Transverse colon (tissue), 4 donors: ENCODE data around the gene SOX5. TPM values are rescaled to one million over a fixed set of nuclear protein-coding genes. Genes with fewer than 3 reads are reported as not detected.

Experiments
- DNase-seq: peaks from one replicate; pipeline ENCODE4 v3.0.0-alpha.2; 2019
- H3K27ac ChIP-seq, 4 donors: fragments of 200-600 bp; sonication (generic); 2 replicates each; pipeline ENCODE4 v1.5.1; 2016 to 2018; ENCODE audit warnings: inconsistent platforms in 4 of 4
- H3K27me3 ChIP-seq: fragments of 200-600 bp; sonication (generic); 2 replicates; pipeline ENCODE4 v1.5.1; 2017; ENCODE audit warnings: inconsistent platforms
- H3K36me3 ChIP-seq, 4 donors: fragments of 200-600 bp; sonication (generic); 2 replicates each; pipeline ENCODE4 v1.5.1; 2017 to 2019; ENCODE audit warnings: inconsistent platforms in 4 of 4
- H3K4me1 ChIP-seq, 4 donors: fragments of 200-600 bp; sonication (generic); 2 replicates each; pipeline ENCODE4 v1.5.1; 2017 to 2020; ENCODE audit warnings: inconsistent platforms in 4 of 4
- H3K4me3 ChIP-seq, 4 donors: fragments of 200-600 bp; sonication (generic); 1 replicate in 1 of 4; 2 replicates in 3 of 4; pipeline versions ENCODE4 v1.5.1 to v1.6.1; 2017 to 2019; ENCODE audit warnings: inconsistent platforms in 4 of 4
- H3K9me3 ChIP-seq, 2 donors: fragments of 200-600 bp; sonication (generic); 2 replicates each; pipeline ENCODE4 v1.5.1; 2017 to 2019; ENCODE audit warnings: inconsistent platforms in 2 of 2
- CTCF ChIP-seq, 5 experiments: fragments of 200-600 bp in 3 of 5; fragments of 450-650 bp in 2 of 5; sonication (generic) in 3 of 5; IDR thresholded peaks; 1 replicate in 2 of 5; 2 replicates in 3 of 5; pipeline ENCODE4 v1.5.1; 2016 to 2017; ENCODE audit warnings: antibody characterized with exemption in 5 of 5, inconsistent platforms in 3 of 5, mild to moderate bottlenecking in 2 of 5, moderate library complexity in 1 of 5
- EP300 ChIP-seq: sonication (generic); formaldehyde crosslinking; IDR thresholded peaks from one replicate; pipeline ENCODE4 v1.6.1; 2017; ENCODE audit warnings: antibody characterized with exemption, low read depth
- POLR2A ChIP-seq: fragments of 450-650 bp; IDR thresholded peaks from one replicate; pipeline ENCODE4 v1.6.1; 2016; ENCODE audit warnings: antibody characterized with exemption, mild to moderate bottlenecking, moderate library complexity
- POLR2AphosphoS5 ChIP-seq, 3 donors: sonication (generic); formaldehyde crosslinking; IDR thresholded peaks; one replicate each; pipeline ENCODE4 v1.6.1; 2016; ENCODE audit warnings: antibody characterized with exemption in 3 of 3
- WGBS, 2 donors: methylation state at CpG; one replicate each; pipeline ENCODE4 v1.1.5; 2018; ENCODE audit warnings: low coverage in 1 of 2; 5-methylcytosine and 5-hydroxymethylcytosine counted together
- in situ Hi-C, 4 donors: fragments of 200-750 bp; cut with MboI; loops; one replicate each; pipeline versions ENCODE4 v1.15.0 to v1.15.1; 2017; ENCODE audit warnings: low sequenced_read_pairs in 3 of 4, low pct_ligation_motif_present in 1 of 4, low pct_unique_long_range_greater_than_20kb in 1 of 4
- intact Hi-C: fragments of 100-400 bp; cut with DNase I; formaldehyde crosslinking; loops from one replicate; pipeline ENCODE4 v1.15.1; 2023; ENCODE audit warnings: low total_unique reads
- total RNA-seq, 4 donors: library from RNA; depleted of rRNA; stranded (reverse); fragments of >200 nt; gene quantifications; one replicate each; pipeline ENCODE4 v1.1.0, GENCODE V29; 2016

SOX5 gene
- total RNA-seq, 4 donors from 2014 or later = 1.00 to 9.8 (median 3.2) TPM

GRCh38 chr12:23585782-23586163 lies 363.7 kb downstream of the SOX5 start:
- in situ Hi-C loops (no loop called here), intact Hi-C loops (no loop called here)
- Histone ChIP-seq H3K4me1 (no peaks in the 10 kb centered on the region), H3K27me3 (no peaks in the 10 kb centered on the region), H3K4me3 (no peak overlapping the region), H3K9me3 (no peaks in the 10 kb centered on the region), H3K36me3 (no peaks in the 10 kb centered on the region), H3K27ac (no peak overlapping the region)
- TF ChIP-seq POLR2AphosphoS5 (IDR thresholded peaks at IDR 0.05) (no peak), POLR2A (no peak), EP300 (no peak), CTCF (IDR thresholded peaks at IDR 0.05) (no peak)
- WGBS, 2 donors = 75 to 82% methylated on average over 9 to 11 of the region's 11 CpGs
- no peak for DNase-seq

DNA sequence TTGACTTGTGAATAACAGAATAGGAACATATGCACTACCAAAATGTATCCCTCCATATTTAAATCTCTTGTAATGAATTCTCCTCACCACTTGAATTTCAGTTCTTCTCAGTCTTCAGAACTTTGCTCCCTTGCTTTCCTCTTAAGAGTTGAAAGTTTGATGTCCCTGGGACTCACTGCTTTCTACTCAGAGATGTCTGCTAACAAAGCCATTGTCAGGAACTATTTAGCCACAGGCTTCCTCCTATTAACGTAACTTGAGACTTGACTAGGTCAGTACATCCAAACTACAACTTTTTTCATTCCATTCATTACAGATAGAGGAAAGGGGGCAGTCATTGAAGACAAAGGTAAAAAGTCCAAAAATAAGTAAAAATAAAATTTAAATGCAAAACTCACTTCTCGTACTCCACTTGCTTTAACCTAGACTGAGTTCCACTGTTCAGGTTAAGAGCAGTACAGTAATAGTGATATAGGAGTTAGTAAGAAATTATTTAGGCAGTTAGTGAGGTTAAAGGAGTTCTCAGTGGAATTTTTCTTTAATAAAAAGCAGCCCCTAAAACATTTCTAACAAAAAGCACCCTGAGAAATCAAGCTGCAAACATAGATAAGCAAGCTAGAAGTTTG lies 364.2 kb downstream of the SOX5 start:
- no peak overlapping the region for H3K27ac ChIP-seq
- in situ Hi-C loops = no loop called here
- TF ChIP-seq CTCF (IDR thresholded peaks at IDR 0.05) = no peak
- TF ChIP-seq EP300 = no peak
- TF ChIP-seq POLR2A = no peak
- no peak for TF ChIP-seq POLR2AphosphoS5 (IDR thresholded peaks at IDR 0.05)
- no peaks in the 10 kb centered on the region for H3K9me3 ChIP-seq
- intact Hi-C loops = no loop called here
- H3K4me3 ChIP-seq = no peak overlapping the region
- no peaks in the 10 kb centered on the region for H3K36me3 ChIP-seq
- WGBS, 2 donors = 97 to 100% methylated on average over 2 of the region's 2 CpGs
- peaks cover 0 to under 1% (median 0%) of the 10 kb centered on the region in 4 donors for H3K4me1 ChIP-seq
- DNase-seq = no peak
- no peaks in the 10 kb centered on the region for H3K27me3 ChIP-seq

GRCh38 chr12:23581913-23582312 lies 367.6 kb downstream of the SOX5 start:
- Histone ChIP-seq H3K27me3 (no peaks in the 10 kb centered on the region), H3K4me1 (peaks cover 0 to 2% (median 0%) of the 10 kb centered on the region in 4 donors), H3K27ac (no peak overlapping the region), H3K4me3 (no peak overlapping the region), H3K36me3 (no peaks in the 10 kb centered on the region), H3K9me3 (no peaks in the 10 kb centered on the region)
- in situ Hi-C loops (no loop called here), intact Hi-C loops (no loop called here)
- no peak for TF ChIP-seq CTCF (IDR thresholded peaks at IDR 0.05)
- TF ChIP-seq EP300 = no peak
- no peak for TF ChIP-seq POLR2AphosphoS5 (IDR thresholded peaks at IDR 0.05)
- TF ChIP-seq POLR2A = no peak
- WGBS, 2 donors = 93 to 95% methylated on average over 3 of the region's 3 CpGs
- no peak for DNase-seq

GRCh38 chr12:23579257-23579656 lies 370.2 kb downstream of the SOX5 start:
- no peaks in the 10 kb centered on the region for H3K36me3 ChIP-seq
- TF ChIP-seq POLR2AphosphoS5 (IDR thresholded peaks at IDR 0.05) (no peak), POLR2A (no peak), EP300 (no peak), CTCF (IDR thresholded peaks at IDR 0.05) (no peak)
- no peak overlapping the region for H3K4me3 ChIP-seq
- H3K4me1 ChIP-seq = peaks cover 0 to 2% (median 0%) of the 10 kb centered on the region in 4 donors
- in situ Hi-C loops = no loop called here
- no peak for DNase-seq
- H3K9me3 ChIP-seq = no peaks in the 10 kb centered on the region
- no peak overlapping the region for H3K27ac ChIP-seq
- intact Hi-C loops = no loop called here
- 92 to 93% methylated on average over 1 of the region's 1 CpG for WGBS, 2 donors
- H3K27me3 ChIP-seq = no peaks in the 10 kb centered on the region
